Endodermal cell (in vitro differentiated cells): Measurements from ENCODE around the gene CTDSPL2. TPM values are rescaled to one million over a fixed set of nuclear protein-coding genes. Genes with fewer than 3 reads are reported as not detected.

Source experiments
- DNase-seq: peaks from one replicate; pipeline ENCODE4 v3.0.0-alpha.2; 2017
- H3K27ac ChIP-seq: 2 replicates; pipeline ENCODE4 v1.5.1; 2013; ENCODE audit warnings: mild to moderate bottlenecking, low read depth, low read length, moderate library complexity
- H3K27me3 ChIP-seq: 2 replicates; pipeline ENCODE4 v1.6.1; 2013; ENCODE audit warnings: mild to moderate bottlenecking, low read length, moderate library complexity; ENCODE audit not compliant: insufficient read depth, control insufficient read depth, poor library complexity, severe bottlenecking
- H3K36me3 ChIP-seq: 2 replicates; pipeline ENCODE4 v1.7.0; 2013; ENCODE audit warnings: mild to moderate bottlenecking, low read length, moderate library complexity; ENCODE audit not compliant: control insufficient read depth, insufficient read depth
- H3K4me1 ChIP-seq: one replicate; pipeline ENCODE4 v1.7.0; 2013; ENCODE audit warnings: low read length; ENCODE audit not compliant: control insufficient read depth, insufficient read depth
- H3K4me3 ChIP-seq: 2 replicates; pipeline ENCODE4 v1.5.1; 2013; ENCODE audit warnings: mild to moderate bottlenecking, low read length, moderate library complexity
- H3K9ac ChIP-seq: 2 replicates; pipeline ENCODE4 v1.6.1; 2013; ENCODE audit warnings: mild to moderate bottlenecking, low read length, moderate library complexity; ENCODE audit not compliant: poor library complexity, severe bottlenecking; ENCODE audit errors: extremely low read depth
- H3K9me3 ChIP-seq: 2 replicates; pipeline ENCODE4 v1.6.1; 2013; ENCODE audit warnings: mild to moderate bottlenecking, low read length, moderate library complexity; ENCODE audit not compliant: control insufficient read depth
- H3K27ac Mint-ChIP-seq: 2 replicates; pipeline ENCODE4 v1.8.0; 2020; ENCODE audit warnings: mixed read lengths
- H3K27me3 Mint-ChIP-seq: 2 replicates; pipeline ENCODE4 v1.8.0; 2021; ENCODE audit warnings: mild to moderate bottlenecking, mixed read lengths; ENCODE audit not compliant: insufficient read depth
- H3K36me3 Mint-ChIP-seq: 2 replicates; pipeline ENCODE4 v1.8.0; 2020; ENCODE audit warnings: low read depth, mixed read lengths
- H3K4me1 Mint-ChIP-seq: 2 replicates; pipeline ENCODE4 v1.8.0; 2020; ENCODE audit warnings: mixed read lengths
- H3K4me3 Mint-ChIP-seq: 2 replicates; pipeline ENCODE4 v1.8.0; 2020; ENCODE audit warnings: mild to moderate bottlenecking, moderate library complexity, mixed read lengths
- H3K9me3 Mint-ChIP-seq: 2 replicates; pipeline ENCODE4 v1.8.0; 2020; ENCODE audit warnings: mild to moderate bottlenecking, mixed read lengths
- CTCF ChIP-seq: fragments of 200-600 bp; sonication (generic); conservative IDR thresholded peaks from 2 replicates; pipeline ENCODE4 v1.5.0; 2021; ENCODE audit warnings: antibody characterized with exemption, mild to moderate bottlenecking
- WGBS, 2 experiments: methylation state at CpG; one replicate each; pipeline versions ENCODE4 v1.1.5 to v1.1.7; 2013; ENCODE audit warnings: missing lambda C conversion rate in 2 of 2, mixed read lengths in 1 of 2; ENCODE audit not compliant: insufficient coverage in 1 of 2, insufficient read length in 1 of 2; 5-methylcytosine and 5-hydroxymethylcytosine counted together
- total RNA-seq, 2 donors: library from RNA; stranded (reverse); fragmentation: NEBNext Ultra II Directional in 1 of 2; extraction: Animal tissue kit (Norgen Biotek cat#: 25700) in 1 of 2; gene quantifications; 2 replicates in 1 of 2; 3 replicates in 1 of 2; pipeline ENCODE4 v1.2.1, GENCODE V29; 2021

Gene CTDSPL2
- total RNA-seq, 2 donors from 2014 or later = 71.1 to 74.3 TPM

DNA sequence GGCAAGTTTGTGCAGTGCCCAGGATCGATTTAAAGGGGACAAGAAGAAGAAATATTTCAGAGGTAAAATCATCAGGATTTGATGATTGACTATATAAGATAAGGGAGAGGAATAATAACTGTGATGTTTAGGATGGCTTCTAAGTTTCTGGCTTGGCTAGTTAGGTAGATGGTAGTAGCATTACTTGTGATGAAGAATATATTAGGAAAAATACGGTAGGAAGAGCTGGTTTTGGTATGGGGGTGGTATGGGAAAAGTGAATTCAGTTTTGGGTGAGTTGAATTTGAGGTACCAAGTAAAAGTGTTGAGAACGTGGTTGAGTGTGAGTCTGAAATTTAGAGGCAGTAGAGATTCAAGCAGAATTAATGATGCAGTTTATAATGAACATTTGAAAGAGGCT is 11.0 kb downstream of the CTDSPL2 start:
- DNase-seq = no peak
- peak overlapping the region; percentile 37 for H3K27ac Mint-ChIP-seq
- no peak overlapping the region for H3K4me3 ChIP-seq

DNA sequence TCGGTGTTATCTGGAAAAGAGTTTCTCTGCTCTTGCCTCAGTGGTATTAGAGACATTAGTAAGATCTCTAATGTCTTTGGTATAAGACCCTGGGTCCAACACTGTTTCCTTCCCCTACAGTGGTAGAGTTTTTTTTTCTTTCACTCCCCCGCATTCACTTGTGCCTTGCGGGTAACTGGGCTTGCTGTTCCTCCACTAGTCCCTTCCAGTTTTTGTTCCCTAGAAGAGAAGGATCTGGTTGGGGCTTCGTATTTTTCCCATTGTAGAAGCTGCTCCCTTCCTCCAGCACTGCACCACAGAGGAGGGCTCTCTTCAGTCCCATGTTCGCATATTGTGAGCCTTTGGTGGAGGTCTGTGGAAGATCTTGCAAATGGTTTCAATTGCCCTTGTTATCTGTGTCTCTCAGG is 13.7 kb downstream of the CTDSPL2 start:
- H3K27me3 ChIP-seq = no peaks in the 10 kb centered on the region
- no peak overlapping the region for H3K4me3 Mint-ChIP-seq
- no peaks in the 10 kb centered on the region for H3K27me3 Mint-ChIP-seq
- no peak overlapping the region for H3K27ac ChIP-seq
- peaks cover 14% of the 10 kb centered on the region for H3K36me3 ChIP-seq
- peaks cover 26% of the 10 kb centered on the region for H3K4me1 Mint-ChIP-seq
- H3K9me3 Mint-ChIP-seq = peaks cover 4% of the 10 kb centered on the region
- no peak overlapping the region for H3K9ac ChIP-seq
- peak overlapping the region; percentile 81 for H3K27ac Mint-ChIP-seq
- H3K4me1 ChIP-seq = no peaks in the 10 kb centered on the region
- H3K4me3 ChIP-seq = peak overlapping the region; percentile 7
- peak; percentile 67 for DNase-seq
- no peak for TF ChIP-seq CTCF
- peaks cover 16% of the 10 kb centered on the region for H3K9me3 ChIP-seq
- 57% methylated on average over 5 of the region's 5 CpGs; no CpG with 5 or more reads in 1 of the 2 experiments for WGBS, 2 experiments
- peaks cover 17% of the 10 kb centered on the region for H3K36me3 Mint-ChIP-seq

More for the DNA sequence above, 11.0 kb downstream of the CTDSPL2 start:
- Mint-ChIP-seq H3K36me3 (peaks cover 14% of the 10 kb centered on the region), H3K4me3 (no peak overlapping the region), H3K9me3 (peaks cover 4% of the 10 kb centered on the region), H3K4me1 (peaks cover 26% of the 10 kb centered on the region), H3K27me3 (no peaks in the 10 kb centered on the region)
- WGBS, 2 experiments = 86 to 94% methylated on average over 2 to 3 of the region's 3 CpGs
- peaks cover 9% of the 10 kb centered on the region for H3K9me3 ChIP-seq
- no peaks in the 10 kb centered on the region for H3K27me3 ChIP-seq
- H3K36me3 ChIP-seq = peaks cover 7% of the 10 kb centered on the region
- TF ChIP-seq CTCF = no peak
- H3K27ac ChIP-seq = no peak overlapping the region
- H3K9ac ChIP-seq = no peak overlapping the region
- no peaks in the 10 kb centered on the region for H3K4me1 ChIP-seq

GRCh38 chr15:44443515-44443914 is 16.1 kb downstream of the CTDSPL2 start:
- TF ChIP-seq CTCF = no peak
- no peaks in the 10 kb centered on the region for H3K27me3 Mint-ChIP-seq
- no peak overlapping the region for H3K4me3 Mint-ChIP-seq
- H3K4me1 Mint-ChIP-seq = peaks cover 18% of the 10 kb centered on the region
- peaks cover 18% of the 10 kb centered on the region for H3K36me3 ChIP-seq
- peaks cover 31% of the 10 kb centered on the region for H3K36me3 Mint-ChIP-seq
- WGBS, 2 experiments = 86 to 88% methylated on average over 1 of the region's 3 CpGs
- H3K4me3 ChIP-seq = peak overlapping the region; percentile 23
- no peaks in the 10 kb centered on the region for H3K4me1 ChIP-seq
- H3K9me3 Mint-ChIP-seq = peaks cover 4% of the 10 kb centered on the region
- H3K27me3 ChIP-seq = no peaks in the 10 kb centered on the region
- H3K27ac ChIP-seq = no peak overlapping the region
- H3K9me3 ChIP-seq = peaks cover 16% of the 10 kb centered on the region
- no peak overlapping the region for H3K9ac ChIP-seq
- no peak overlapping the region for H3K27ac Mint-ChIP-seq
- DNase-seq = no peak
